Omental fat pad (tissue), 4 donors: Measurements from ENCODE around the gene DCAF5. TPM values are rescaled to one million over a fixed set of nuclear protein-coding genes. Genes with fewer than 3 reads are reported as not detected.
"Not testable (repeated sequence)": the region's sequence is repeated elsewhere in the genome, so short reads cannot be mapped to it uniquely, and the experiment has no call there.

Source experiments
- ATAC-seq: fragments of 150-250 bp; one replicate; pipeline ENCODE4 v1.9.1; 2016; ENCODE audit warnings: mild to moderate bottlenecking, moderate library complexity; ENCODE audit not compliant: low FRiP score
- DNase-seq: peaks from one replicate; pipeline ENCODE4 v3.0.0-alpha.2; 2019; ENCODE audit warnings: low spot score
- CTCF ChIP-seq, 3 donors: fragments of 450-650 bp; IDR thresholded peaks; one replicate each; pipeline ENCODE4 v1.5.1; 2016 to 2017; ENCODE audit warnings: antibody characterized with exemption in 3 of 3, mild to moderate bottlenecking in 3 of 3, moderate library complexity in 2 of 3
- total RNA-seq, 4 donors: library from RNA; depleted of rRNA; stranded (reverse); fragments of >200 nt; gene quantifications; one replicate each; pipeline ENCODE4 v1.1.0, GENCODE V29; 2016

DCAF5 gene
- total RNA-seq, 4 donors from 2014 or later, result 30.4 to 58.1 (median 38.0) TPM

DNA sequence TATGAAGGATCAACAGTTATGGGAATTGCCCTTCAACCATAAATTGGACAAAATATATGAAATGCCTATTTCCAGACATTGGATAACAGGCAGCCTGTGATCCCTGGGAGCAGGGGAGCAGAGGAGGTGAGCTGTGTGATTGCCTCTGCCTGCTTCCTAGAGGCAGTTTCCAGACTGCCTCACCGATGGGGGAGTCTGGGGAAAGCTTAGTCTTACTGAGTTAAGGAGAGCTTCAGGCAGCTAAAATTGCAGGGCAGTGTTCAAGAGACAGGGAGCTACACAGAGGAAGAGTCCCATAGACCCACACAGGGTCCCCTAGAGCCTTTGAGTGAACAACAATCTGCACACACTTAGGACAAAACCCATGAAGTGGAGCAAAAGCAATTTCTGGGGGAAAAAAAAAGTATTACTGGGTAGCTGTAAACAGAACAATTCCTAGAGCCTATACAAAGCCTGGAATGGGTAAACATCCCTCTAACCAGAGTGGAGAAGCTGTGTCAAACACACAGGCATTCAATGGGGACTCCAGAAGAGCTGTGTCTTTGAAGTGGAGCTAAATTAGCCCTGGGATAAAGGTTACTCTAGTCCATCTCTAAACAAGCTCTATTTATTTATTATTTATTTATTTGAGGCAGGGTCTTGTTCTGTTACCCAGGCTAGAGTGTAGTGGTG, 125.5 kb downstream of the DCAF5 start:
- no peak for TF ChIP-seq CTCF (IDR thresholded peaks at IDR 0.05)
- ATAC-seq (no peak), DNase-seq (no peak)

DNA sequence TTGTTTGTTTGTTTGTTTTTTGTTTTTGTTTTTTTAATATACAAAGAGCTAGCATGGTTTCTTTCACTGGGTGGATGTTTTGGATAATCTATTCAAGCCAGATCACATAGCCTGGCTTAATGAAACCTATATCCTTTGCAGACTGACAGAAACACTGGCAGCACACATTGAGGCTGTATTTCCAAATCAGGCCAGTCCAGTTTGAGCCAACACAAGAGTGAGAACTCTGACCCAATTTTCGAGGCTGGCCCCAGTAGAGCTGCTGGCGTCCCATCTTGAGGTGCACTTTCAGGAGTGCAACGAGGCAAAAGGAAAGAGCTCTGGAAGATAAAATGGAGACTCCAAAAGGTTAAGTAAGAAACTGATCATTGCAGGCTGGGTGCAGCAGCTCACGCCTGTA, 129.9 kb downstream of the DCAF5 start:
- no peak for DNase-seq
- ATAC-seq, result no peak

GRCh38 chr14:69022093-69022492, 130.8 kb downstream of the DCAF5 start:
- ATAC-seq, DNase-seq: not testable (repeated sequence)

More for the DNA sequence above, 129.9 kb downstream of the DCAF5 start:
- TF ChIP-seq CTCF (IDR thresholded peaks at IDR 0.05), result no peak

DNA sequence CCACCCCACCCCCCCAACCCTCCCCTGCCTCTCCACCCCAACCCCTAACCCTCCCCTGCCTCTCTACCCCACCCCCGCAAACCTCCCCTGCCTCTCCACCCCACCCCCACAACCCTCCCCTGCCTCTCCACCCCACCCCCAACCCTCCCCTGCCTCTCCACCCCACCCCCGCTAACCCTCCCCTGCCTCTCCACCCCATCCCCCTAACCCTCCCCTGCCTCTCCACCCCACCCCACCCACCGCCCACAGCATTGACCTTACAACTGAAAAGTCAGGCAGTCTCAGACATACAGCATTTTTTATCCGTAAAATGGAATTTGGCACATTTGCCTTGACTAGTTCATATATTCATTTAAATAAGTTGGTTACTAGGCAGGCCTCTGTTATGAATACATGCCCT, 135.2 kb downstream of the DCAF5 start:
- ATAC-seq, result no peak
- DNase-seq, result no peak
- no peak for TF ChIP-seq CTCF (IDR thresholded peaks at IDR 0.05)

DNA sequence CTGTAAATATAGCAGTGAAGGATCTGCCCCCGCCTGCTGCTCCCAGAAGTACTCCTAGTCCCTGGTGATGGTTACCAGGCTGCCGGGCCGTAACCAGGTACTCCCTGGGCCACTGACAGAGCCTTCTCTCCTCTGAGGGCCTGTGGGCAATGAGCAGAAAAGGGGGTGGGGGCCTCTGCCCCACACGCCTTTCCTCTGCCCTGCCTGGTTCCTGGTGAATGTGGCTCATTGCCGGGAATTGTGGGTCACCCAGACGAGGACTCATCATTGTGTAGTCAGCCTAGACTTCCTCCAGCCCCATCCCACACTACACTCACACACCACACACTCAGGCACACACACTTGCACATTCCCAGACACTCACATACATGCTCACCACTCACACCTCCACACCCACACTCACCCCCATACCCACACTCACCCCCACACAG, 138.1 kb downstream of the DCAF5 start:
- ATAC-seq, result no peak
- no peak for DNase-seq
- TF ChIP-seq CTCF (IDR thresholded peaks at IDR 0.05), result no peak

DNA sequence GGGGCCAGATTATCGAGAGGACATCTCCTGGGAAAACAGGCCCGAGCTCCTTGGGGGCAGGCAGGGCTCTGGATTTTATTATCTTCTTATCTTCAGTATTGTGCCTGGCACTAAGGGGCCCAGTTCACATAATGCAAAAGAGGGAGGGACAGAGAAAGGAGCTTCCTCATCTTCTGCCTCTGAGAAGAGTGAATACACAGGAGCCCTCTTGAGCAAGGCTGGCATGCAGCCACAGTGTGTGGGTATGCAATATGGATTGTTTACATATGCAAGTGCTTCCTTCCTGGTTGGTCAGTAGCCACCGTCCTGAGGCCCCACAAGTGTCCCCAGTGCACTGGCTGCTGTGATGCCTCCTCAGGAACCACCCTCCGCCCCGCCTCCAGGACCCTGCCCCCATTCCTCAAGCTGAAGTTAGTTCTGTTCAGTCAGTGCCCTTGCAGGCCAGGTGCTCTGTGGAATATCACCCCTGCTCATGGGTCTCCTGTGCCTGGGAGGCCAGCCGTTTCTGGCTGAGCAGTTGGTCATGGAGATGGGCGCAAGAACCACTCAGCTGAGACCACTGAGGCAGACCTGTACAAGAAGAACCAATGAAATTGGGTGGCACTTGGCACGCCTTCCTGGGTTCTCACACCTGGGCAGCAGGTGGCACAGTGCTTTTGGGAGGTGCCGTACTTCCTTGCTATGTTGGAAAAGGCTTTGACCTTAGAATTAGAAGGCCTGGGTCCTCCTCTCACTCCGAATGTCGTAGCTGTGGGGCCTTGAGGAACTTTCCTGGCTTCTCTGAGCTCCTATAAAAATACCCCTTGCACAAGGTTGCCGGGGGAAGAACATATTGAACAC, 138.8 kb downstream of the DCAF5 start:
- TF ChIP-seq CTCF (IDR thresholded peaks at IDR 0.05), result no peak
- no peak for DNase-seq
- peak; percentile 18 for ATAC-seq

DNA sequence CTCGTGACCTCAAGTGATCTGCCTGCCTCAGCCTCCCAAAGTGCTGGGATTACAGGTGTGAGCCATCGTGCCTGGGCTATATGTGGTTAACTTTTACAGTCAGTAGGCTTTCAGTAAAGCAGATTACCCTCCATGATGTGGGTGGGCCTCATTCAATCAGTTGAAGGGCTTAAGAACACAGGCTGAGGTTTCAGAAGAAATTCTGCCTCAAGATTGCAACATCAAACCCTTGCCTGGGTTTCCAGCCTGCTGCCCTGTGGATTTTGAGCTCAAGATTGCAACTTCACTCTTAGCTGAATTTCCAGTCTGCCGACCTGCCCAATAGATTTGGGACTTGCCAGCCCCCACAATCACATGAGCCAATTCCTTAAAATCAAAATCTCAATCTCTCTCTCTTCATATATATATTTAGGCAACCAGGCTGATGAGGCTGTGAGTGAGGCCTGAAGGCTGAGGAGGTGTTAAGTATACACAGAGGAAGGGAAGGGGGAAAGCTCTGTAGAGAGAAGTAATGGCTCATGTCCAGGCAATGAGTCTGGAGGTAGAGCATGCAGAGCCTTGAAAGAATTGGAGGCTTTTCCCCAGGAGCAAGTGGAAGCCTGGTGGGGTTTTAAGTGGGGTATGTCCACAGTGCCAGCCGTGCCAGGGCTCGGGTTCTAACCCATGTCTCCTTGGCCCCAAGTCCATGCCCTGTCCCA, 140.5 kb downstream of the DCAF5 start:
- ATAC-seq (no peak), DNase-seq (no peak)
- TF ChIP-seq CTCF (IDR thresholded peaks at IDR 0.05), result no peak
